ENCODE measurements around the gene CCN5.
A peak's percentile ranks its signal among the peaks of the same experiment; 100 is the strongest.
"Not testable (repeated sequence)": the region's sequence is repeated elsewhere in the genome, so short reads cannot be mapped to it uniquely, and the experiment has no call there.

The CCN5 gene

GRCh38 chr20:44694159-44694558 lies 21.0 kb upstream of the CCN5 start:
- no peak for DNase-seq (ENCODE audit: low read depth, low spot score)

GRCh38 chr20:44695295-44695673 lies 19.9 kb upstream of the CCN5 start:
- no peak for DNase-seq (ENCODE audit: low read depth, low spot score)

- no peak for DNase-seq (ENCODE audit: low read depth, low spot score)
Observed at GRCh38 chr20:44695674-44696300, 19.4 kb upstream of the CCN5 start.

- no peak for DNase-seq (ENCODE audit: low read depth, low spot score)
Observed at GRCh38 chr20:44696315-44696714, 18.9 kb upstream of the CCN5 start.

DNA sequence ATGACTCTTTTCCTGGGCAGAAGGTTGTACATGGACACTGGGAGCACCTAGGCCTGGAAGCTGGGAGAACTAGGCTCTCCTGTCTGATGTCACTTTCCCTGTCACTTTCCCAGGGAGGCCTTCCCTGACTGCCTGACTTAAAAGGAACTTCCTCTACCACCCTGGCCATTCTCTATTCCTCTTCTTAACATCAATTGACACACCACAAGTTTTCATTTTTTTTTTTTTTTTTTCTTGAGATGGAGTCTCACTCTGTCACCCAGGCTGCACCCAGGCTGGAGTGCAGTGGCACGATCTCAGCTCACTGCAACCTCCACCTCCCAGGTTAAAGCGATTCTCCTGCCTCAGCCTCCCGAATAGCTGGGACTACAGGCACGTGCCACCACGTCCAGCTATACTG lies 18.1 kb upstream of the CCN5 start:
- DNase-seq (ENCODE audit: low read depth, low spot score) = not testable (repeated sequence)

DNA sequence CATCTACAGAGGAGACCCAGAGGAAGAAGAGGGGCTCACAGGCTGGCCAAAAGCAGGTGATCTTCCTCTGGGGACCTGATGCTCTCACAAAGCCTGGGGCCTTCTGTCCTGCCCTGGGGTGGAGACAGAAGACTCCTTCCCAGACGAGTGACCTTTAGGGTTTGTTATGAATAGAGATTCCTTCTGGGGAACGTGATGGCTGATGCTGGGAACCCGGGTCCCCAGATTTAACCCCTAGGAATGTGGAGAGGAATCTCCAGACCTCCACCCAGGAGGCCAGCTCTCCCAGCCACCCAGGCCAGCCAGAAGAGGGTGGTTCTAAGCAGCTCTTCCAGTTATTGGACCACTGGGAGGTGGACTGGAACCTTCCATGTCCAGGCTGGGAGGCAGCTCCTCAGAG lies 16.8 kb upstream of the CCN5 start:
- no peak for DNase-seq (ENCODE audit: low read depth, low spot score)

DNA sequence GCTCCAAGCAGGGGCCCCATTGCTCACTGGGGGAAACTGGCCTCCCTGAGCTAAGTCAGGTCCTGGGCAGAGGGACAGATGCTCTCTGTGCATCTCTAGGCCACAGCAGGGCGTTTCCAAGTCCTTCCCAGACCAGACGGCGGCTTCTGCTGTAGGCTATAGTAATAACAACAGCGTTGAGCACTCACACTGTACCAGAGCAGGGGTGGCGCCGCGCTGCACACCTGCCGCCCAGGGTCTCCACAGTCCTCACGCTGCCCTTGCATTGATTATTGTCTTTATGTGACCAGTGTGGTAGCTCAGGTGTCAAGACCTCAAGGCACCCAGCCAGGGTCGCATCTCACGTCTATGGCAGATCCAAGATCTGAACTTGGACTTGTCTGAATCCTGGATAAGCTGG lies 14.9 kb upstream of the CCN5 start:
- DNase-seq (ENCODE audit: low read depth, low spot score) = no peak

- DNase-seq (ENCODE audit: low read depth, low spot score) = peak; percentile 47
Observed at GRCh38 chr20:44701118-44701857, 13.9 kb upstream of the CCN5 start.

DNA sequence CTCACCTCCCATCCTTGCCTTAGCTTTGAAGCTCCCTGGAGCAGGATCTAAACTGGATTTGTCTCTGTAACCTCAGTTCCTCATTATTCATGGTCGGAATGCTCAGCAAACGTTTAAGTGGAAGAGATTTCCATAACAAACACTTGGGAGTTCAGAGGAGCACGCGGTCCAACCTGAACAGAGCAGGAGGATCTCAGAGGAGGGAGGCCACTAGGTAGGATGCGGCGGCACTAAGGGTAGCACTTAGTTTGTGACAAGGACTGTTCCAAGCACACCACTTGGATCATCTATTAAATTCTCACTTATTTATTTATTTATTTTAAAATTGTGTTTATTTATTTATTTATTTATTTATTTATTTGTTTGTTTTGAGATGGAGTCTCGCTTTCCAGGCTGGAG lies 13.3 kb upstream of the CCN5 start:
- no peak for DNase-seq (ENCODE audit: low read depth, low spot score)

GRCh38 chr20:44702776-44703175 lies 12.4 kb upstream of the CCN5 start:
- DNase-seq (ENCODE audit: low read depth, low spot score) = no peak

DNA sequence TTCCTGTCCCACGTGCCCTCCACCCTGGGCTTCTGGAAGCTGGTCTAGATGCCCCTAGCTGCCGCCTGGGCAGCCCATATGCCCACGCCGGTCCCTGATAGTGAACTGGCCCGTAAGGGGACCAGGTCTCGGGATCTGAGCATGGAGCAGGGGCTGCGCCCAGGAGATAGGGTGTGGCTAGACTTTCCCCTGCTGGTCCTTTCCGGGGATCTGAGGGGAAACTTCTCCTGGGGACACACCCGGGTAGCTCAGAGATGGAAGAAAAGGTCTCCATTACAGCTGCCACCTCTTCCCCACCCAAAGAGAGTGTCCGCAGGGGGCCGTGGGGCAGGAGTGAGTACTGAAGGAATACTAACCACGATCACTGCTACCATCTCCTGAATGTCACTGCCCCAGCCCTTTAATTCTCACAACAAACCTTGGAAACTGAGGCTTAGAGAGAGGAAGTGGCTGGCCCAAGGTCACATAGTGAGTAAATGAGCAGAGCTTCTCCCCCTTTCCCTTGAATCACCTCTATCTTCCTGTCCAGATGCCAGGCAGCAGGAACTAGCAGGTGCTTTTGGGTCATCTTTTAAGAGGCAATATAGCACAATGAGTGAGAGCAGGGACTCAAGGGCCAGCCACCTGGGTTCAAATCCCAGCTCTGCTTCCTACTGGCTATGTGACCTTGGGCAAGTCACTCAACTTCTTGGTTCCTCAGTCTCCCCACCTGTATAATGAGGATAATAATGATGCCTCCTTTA lies 11.8 kb upstream of the CCN5 start:
- DNase-seq (ENCODE audit: low read depth, low spot score) = no peak

GRCh38 chr20:44703956-44704488 lies 11.1 kb upstream of the CCN5 start:
- DNase-seq (ENCODE audit: low read depth, low spot score) = no peak

DNA sequence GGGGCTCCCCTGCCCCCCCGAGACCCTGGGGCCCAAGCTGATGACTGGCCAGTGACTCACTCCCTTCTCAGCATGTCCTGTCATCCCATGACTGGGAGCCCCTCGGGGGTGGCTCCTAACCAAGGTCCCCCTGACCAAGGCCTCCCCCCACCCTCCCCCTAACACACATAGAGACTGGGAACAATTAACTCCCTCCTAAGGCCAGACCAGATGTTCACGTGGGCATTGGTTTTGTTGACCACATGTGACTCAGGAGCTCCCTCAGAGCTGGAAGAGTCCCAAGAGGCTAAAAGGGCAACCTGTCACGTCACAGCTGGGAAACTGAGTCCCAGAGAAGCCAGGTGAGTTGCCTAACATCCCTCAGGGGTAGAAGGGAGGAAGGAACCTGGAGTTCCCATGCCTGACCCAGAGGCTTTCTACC lies 10.6 kb upstream of the CCN5 start:
- no peak for DNase-seq (ENCODE audit: low read depth, low spot score)

GRCh38 chr20:44705364-44706094 lies 9.6 kb upstream of the CCN5 start:
- DNase-seq (ENCODE audit: low read depth, low spot score) = no peak

DNA sequence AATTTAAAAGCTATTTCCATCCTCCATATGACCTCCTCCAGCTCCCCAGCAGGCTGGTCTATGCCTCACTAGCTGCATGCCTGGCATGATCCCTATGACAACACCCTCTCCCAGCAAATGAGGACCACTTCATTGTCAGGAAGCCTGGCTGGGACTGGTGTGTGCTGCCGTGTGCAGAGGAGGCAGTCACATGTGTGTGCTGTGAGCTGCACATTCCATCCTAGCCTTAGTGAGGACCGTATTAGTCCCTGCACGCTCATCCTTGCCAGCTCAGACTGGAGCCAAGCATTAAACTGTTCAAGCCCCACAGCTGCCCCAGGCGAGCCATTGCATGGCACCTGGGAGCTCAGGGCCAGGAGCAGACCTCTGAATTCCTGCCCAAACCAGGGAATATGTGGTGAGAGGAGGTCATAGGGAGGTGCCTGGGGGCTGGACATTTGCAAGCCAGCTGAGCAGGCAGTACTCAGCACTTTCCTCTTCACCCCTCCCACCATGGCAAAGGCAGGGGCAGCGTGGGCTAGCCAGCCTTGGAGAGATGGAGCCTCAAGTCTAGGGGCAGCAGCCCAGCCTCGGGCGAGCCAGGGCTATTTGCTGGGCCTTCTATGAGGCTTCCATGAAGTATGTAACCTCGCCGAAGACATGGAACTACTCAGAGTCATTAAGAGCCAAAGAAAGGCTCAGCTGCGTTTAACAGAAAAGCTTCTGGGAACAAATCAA lies 8.7 kb upstream of the CCN5 start:
- no peak for DNase-seq (ENCODE audit: low read depth, low spot score)

DNA sequence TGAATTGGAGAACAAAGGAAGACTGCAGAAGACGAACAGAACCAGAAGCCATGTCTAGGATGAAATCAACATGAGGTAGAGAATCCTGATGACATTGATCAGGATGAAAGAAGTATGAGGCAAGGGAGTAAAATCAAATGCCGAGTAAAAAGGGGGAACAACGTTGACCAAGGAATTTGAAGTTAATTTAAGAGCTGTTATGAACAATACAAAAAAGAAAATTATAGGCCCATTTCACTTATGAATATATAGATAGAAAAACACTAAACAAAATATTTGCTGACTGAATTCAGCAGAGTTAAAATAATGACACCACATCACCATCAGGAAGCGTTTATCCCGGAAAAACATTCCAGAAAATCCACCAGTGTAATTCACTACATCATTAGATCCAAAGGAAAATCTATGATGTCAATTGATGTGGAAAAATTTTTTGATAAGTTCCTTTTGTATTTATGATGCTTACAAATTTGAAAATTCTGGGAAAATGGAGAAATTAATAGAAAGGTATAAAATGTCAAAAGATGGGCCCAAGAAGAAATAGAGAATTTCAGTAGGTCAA lies 8.1 kb upstream of the CCN5 start:
- no peak for DNase-seq (ENCODE audit: low read depth, low spot score)

DNA sequence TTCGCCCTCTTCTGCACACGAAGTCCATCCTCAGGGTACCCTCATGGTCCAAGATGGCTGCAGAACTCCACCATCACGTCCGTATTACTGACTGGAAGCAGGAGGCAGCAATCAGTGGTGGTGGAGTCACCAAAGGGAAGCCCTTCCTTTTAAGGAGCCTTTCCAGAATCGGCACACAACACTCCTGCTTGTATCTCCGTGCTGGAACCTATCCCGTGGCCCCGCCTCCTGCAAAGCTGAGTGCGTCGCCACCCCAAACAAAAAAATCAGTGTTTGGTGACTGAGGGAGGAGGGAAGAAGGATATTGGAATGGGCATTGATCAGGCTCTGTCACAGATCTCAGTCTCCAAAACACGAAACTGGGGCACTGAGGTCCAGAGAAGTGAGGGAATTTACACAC lies 5.8 kb upstream of the CCN5 start:
- DNase-seq (ENCODE audit: low read depth, low spot score) = no peak

GRCh38 chr20:44709797-44710196 lies 5.4 kb upstream of the CCN5 start:
- DNase-seq (ENCODE audit: low read depth, low spot score) = no peak

GRCh38 chr20:44711237-44711636 lies 3.9 kb upstream of the CCN5 start:
- no peak for DNase-seq (ENCODE audit: low read depth, low spot score)

- DNase-seq (ENCODE audit: low read depth, low spot score) = no peak
Observed at GRCh38 chr20:44714102-44714700, 968 bp upstream of the CCN5 start.

Data from iPS DF 19.7 (cell line).